ENCODE measurements around the gene CYB561.
A peak's percentile ranks its signal among the peaks of the same experiment; 100 is the strongest.

The CYB561 gene, protein sequence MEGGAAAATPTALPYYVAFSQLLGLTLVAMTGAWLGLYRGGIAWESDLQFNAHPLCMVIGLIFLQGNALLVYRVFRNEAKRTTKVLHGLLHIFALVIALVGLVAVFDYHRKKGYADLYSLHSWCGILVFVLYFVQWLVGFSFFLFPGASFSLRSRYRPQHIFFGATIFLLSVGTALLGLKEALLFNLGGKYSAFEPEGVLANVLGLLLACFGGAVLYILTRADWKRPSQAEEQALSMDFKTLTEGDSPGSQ

DNA sequence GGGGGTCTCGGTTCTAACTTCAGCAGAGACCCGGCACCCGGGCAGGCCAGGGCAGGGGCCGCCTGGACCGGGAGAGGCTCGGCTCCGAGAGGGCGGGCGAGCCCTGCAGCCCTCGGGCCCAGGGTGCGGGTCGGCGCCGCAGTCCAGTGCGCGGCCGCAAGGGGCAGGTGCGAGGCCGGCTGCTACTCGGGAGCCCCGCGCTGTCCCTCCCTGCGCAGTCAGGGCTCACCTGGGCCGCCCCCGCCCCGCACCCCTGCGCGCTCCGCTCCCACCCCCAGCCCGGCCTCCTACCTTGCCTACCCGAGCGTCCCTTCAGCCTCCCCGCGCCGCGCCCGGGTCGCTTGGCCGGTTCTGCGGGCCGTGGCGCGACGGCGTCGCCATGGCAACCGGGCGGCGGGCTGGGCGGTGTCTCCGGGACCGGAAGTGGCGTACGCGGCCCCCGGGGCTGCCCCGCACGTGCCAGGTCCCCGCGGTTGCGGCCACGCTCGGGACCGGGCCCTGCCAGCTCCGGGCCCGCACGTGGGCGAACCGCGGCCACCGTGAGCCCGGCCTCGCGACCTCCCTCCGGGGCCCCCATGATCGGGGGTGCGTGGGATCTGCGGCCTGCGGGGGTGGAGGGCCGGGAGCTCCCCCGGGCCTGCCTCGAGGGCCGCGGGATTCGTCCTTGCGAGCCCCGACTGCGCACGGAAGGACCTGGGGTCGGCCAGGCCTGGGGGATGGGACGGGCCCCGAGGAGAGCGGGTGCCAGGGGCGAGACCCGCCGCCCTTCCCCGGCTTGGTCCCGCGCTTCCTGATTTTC is at the start of gene CYB561:
TSS of gene CYB561 (minus strand) at position 353 of the 799 bp plus-strand sequence. CDS start 8,759 bp downstream, outside the sequence.
- peak in 1 of 2 donors; percentile 24 for DNase-seq (ENCODE audit: low read depth in 2 of 2, low spot score in 1 of 2)

DNA sequence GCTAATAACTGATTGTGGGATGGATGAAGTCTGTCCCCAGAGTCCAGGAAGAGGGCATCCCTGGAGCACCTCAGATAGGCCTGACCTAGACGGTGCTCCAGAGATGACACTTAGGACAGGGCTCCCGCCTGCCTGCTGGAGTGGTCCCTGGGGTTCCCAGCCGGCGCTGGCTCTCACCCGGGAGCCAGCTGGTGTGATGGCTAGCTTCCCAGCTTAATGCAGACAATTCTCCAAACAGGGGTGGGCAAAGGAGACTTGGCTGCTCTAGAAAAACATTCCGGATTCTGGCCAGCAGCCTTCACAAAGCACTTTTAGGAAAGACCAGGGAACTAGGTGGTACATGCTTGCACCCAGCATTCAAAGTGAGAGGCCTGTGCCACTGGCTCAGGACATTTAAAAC is 49.4 kb upstream of the CYB561 start:
- DNase-seq (ENCODE audit: low read depth in 2 of 2, low spot score in 1 of 2) = no peak

GRCh38 chr17:63494300-63494928 is 48.3 kb upstream of the CYB561 start:
- no peak for DNase-seq (ENCODE audit: low read depth in 2 of 2, low spot score in 1 of 2)

DNA sequence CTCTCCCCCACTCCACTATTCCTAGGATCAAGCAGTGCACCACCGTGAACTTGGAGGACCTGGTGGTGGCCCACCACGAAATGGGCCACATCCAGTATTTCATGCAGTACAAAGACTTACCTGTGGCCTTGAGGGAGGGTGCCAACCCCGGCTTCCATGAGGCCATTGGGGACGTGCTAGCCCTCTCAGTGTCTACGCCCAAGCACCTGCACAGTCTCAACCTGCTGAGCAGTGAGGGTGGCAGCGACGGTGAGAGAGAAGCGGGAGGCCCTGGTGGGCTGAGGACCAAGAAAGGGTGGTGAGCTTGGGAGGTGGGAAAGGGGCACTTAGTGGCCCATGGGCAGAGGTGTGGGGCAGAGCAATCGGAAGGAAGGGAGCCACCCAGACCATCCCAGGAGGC is 47.3 kb upstream of the CYB561 start:
- no peak for DNase-seq (ENCODE audit: low read depth in 2 of 2, low spot score in 1 of 2)

GRCh38 chr17:63492940-63493339 is 46.8 kb upstream of the CYB561 start:
- no peak for DNase-seq (ENCODE audit: low read depth in 2 of 2, low spot score in 1 of 2)

DNA sequence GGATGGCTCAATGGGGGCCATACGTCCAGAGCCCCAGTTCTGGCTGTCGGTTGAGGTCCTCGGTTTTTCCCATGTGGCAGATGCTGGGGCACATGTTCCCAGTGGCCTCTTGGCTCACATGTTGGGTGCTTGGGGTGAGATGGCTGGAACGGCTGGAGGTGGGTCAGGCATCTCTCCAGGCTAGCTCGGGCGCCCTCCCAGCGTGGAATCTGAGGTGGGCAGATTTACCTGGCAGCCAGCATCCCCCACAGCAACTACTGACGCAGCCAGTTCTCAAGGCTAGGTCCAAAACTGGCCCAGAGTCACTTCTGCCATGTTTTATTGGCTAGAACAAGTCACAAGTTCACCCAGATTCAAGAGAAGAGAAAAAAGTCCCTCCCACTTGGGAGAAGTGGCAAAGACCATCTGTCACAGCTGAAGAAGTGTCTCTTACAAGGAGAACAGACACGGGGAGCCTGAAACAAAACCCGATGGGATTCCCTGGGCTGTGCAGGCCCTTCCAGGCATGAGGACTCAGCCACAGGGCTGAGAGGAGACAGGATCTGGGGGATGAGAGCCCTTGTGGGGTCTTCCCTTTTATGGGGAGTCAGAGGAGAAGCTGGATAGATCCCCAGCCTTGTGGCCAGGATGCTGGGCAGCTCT is 46.0 kb upstream of the CYB561 start:
- no peak for DNase-seq (ENCODE audit: low read depth in 2 of 2, low spot score in 1 of 2)

- DNase-seq (ENCODE audit: low read depth in 2 of 2, low spot score in 1 of 2) = no peak
These were observed 45.3 kb upstream of the CYB561 start for GRCh38 chr17:63491413-63491812.

DNA sequence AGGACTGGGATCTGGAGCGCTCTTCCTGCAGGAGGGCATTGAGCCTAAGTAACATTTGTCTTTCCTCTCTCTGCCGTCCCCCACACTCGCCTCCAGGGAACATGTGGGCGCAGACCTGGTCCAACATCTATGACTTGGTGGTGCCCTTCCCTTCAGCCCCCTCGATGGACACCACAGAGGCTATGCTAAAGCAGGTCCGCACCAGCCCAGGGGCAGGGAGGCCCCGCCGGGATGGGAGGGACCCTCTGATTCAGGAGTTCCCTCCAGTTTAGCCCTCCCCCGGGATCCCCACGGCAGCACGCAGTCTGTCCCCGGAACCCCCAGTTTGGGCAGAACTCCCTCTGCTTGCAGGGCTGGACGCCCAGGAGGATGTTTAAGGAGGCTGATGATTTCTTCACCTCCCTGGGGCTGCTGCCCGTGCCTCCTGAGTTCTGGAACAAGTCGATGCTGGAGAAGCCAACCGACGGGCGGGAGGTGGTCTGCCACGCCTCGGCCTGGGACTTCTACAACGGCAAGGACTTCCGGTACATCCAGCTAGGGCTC is 44.8 kb upstream of the CYB561 start:
- no peak for DNase-seq (ENCODE audit: low read depth in 2 of 2, low spot score in 1 of 2)

DNA sequence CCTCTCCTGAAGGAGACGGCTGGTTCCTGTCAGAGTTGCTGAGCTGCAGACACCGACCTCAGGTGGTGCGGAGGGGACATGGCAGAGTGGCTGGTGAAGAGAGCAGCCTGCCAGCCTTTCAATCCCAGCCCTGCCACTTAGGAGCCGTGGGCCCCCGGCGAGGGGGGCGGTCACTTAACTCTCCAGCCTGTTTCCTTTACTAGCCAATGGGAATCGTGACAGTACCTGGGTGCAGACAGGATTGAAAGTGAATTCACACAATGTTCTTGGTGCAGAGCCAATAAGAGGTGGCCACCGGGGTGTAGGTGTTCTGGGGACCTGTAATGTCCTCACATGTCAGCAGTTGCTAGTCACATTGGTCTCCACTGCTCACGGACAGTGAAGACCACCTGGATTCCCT is 44.2 kb upstream of the CYB561 start:
- no peak for DNase-seq (ENCODE audit: low read depth in 2 of 2, low spot score in 1 of 2)

DNA sequence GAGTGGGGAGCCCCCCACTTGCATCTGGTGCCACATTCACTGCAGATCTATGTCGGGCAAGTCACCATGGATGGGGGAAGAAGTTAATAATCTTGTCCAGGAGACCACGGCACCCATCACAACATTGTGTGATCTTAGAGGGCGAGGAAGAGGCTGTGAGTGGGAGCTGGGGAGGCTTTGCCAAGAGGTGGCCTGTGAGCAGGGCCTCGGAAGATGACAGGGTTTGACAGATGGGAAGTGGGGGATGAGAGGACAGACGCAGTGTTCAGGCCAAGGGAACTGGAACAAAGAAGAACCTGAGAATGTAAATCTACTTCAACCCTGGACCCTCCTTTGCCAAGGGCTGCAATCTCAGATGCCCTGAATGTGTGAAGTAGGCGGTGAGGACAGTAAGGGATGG is 43.2 kb upstream of the CYB561 start:
- no peak for DNase-seq (ENCODE audit: low read depth in 2 of 2, low spot score in 1 of 2)

- DNase-seq (ENCODE audit: low read depth in 2 of 2, low spot score in 1 of 2) = no peak
These were observed 42.7 kb upstream of the CYB561 start for GRCh38 chr17:63488851-63489250.

DNA sequence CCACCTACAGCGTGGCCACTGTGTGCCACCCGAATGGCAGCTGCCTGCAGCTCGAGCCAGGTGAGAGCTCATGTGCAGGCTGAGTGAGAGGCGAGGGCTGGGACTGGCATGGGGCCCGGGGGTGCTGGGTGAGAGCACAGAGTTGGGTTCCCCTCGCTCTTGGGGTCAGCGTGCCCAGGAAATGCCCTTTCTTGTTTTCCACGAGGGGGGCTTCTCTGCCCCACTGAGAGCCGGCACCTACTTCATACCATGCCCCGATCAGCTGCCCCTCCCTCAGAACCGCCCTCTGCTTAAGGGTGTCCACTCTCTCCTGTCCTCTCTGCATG is 40.9 kb upstream of the CYB561 start:
- DNase-seq (ENCODE audit: low read depth in 2 of 2, low spot score in 1 of 2) = no peak

DNA sequence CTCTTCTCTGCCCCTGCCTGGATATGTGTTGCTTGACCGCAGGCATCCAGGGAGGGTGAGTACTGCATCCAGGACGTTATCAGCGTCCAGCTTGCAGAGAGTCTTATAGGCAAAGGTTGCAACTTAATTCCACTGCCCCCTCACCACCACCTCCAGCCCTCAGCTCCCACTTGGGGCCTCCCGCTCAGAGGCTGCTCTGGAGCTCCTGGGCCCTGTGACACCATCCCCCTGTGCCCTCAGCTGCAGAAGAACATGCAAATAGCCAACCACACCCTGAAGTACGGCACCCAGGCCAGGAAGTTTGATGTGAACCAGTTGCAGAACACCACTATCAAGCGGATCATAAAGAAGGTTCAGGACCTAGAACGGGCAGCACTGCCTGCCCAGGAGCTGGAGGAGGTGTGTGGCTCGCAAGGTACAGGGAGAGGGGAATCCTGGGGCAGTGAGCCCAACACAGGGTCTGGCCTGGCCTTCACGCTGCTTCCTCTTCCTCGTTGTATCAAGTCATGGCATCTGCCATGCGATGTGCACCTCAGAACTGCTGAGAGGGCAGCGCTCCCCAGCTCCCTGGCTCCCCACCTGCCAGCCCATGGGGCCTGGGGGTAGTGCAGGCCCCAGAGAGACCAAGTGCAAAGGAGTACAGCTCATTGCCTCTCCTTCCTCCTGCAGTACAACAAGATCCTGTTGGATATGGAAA is 40.4 kb upstream of the CYB561 start:
- DNase-seq (ENCODE audit: low read depth in 2 of 2, low spot score in 1 of 2) = no peak

DNA sequence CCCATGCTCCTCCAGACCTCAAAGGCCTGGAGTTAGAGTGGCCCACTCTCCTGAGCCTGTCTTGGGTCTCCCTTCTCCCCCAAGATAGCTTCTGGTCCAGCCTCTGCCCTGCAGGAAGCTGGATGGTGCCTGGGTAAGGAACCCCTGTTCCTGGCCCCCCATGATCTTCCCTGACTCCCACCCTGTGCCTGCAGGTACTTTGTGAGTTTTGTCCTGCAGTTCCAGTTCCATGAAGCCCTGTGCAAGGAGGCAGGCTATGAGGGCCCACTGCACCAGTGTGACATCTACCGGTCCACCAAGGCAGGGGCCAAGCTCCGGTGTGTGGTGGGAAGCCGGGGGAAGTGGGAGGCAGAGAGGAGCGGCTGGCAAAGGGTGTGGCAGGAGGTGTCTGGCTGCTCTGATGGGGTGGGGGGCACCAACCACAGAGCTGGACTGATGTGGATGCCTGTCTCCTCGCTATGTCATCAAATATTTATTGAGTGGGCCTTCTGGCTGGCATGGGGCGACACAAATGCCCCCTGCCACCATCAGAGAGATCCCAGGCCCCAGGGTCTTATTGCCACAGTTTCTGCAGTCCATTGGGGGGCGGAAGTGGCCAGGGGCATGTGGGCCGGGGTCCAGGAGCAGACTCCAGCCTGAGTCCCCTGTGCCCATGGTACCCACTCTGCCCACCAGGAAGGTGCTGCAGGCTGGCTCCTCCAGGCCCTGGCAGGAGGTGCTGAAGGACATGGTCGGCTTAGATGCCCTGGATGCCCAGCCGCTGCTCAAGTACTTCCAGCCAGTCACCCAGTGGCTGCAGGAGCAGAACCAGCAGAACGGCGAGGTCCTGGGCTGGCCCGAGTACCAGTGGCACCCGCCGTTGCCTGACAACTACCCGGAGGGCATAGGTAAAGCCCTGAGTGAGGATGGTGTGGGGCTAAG is 37.8 kb upstream of the CYB561 start:
- no peak for DNase-seq (ENCODE audit: low read depth in 2 of 2, low spot score in 1 of 2)

- no peak for DNase-seq (ENCODE audit: low read depth in 2 of 2, low spot score in 1 of 2)
These were observed 36.9 kb upstream of the CYB561 start for GRCh38 chr17:63483038-63483437.

- no peak for DNase-seq (ENCODE audit: low read depth in 2 of 2, low spot score in 1 of 2)
These were observed 36.4 kb upstream of the CYB561 start for GRCh38 chr17:63482509-63482908.

GRCh38 chr17:63481488-63481870 is 35.4 kb upstream of the CYB561 start:
- no peak for DNase-seq (ENCODE audit: low read depth in 2 of 2, low spot score in 1 of 2)

- DNase-seq (ENCODE audit: low read depth in 2 of 2, low spot score in 1 of 2) = no peak
These were observed 34.9 kb upstream of the CYB561 start for GRCh38 chr17:63480826-63481487.

DNA sequence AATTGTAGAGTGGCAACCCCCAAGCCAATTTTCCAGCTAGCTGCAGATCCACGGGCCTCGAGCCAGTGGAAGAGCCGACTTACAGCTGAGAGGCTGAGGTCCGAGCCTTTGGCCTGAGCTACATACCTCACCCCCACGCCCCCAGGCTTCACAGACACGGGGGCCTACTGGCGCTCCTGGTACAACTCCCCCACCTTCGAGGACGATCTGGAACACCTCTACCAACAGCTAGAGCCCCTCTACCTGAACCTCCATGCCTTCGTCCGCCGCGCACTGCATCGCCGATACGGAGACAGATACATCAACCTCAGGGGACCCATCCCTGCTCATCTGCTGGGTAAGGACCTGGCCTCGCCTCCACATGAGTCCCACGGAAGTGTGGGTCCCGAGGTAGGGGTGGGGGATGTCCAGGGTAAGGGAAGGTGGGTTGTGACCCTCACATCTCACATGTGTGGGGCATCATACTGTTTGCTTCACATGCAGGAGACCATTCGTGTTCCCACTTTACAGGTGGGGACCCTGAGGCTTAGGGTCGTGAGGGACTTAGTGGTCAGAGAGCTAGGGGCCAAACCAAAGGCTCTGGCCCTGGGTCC is 34.2 kb upstream of the CYB561 start:
- no peak for DNase-seq (ENCODE audit: low read depth in 2 of 2, low spot score in 1 of 2)
